ENCODE measurements around the gene RPN1. TPM values are rescaled to one million over a fixed set of nuclear protein-coding genes. Genes with fewer than 3 reads are reported as not detected.
"Not testable (repeated sequence)": the region's sequence is repeated elsewhere in the genome, so short reads cannot be mapped to it uniquely, and the experiment has no call there.

Gene RPN1
- total RNA-seq, 2 donors from 2014 or later, result 117 TPM

- H3K27ac Mint-ChIP-seq, result no peak overlapping the region
- ATAC-seq (no peak), DNase-seq (no peak)
- H3K27me3 Mint-ChIP-seq, result no peaks in the 10 kb centered on the region
- no peaks in the 10 kb centered on the region for H3K9me3 ChIP-seq (ENCODE audit: control insufficient read depth, low read length, poor library complexity, severe bottlenecking)
- H3K4me3 Mint-ChIP-seq, result no peak overlapping the region
- H3K36me3 Mint-ChIP-seq (ENCODE audit: low read depth), result no peaks in the 10 kb centered on the region
- H3K4me1 Mint-ChIP-seq, result peaks cover 5% of the 10 kb centered on the region
These were observed 23.7 kb upstream of the RPN1 start for GRCh38 chr3:128674161-128674784.

- no peaks in the 10 kb centered on the region for H3K36me3 Mint-ChIP-seq (ENCODE audit: low read depth)
- H3K4me1 Mint-ChIP-seq, result no peaks in the 10 kb centered on the region
- no peak for ATAC-seq
- DNase-seq, result no peak
- no peak overlapping the region for H3K27ac Mint-ChIP-seq
- H3K27me3 Mint-ChIP-seq, result peaks cover 5% of the 10 kb centered on the region
- no peaks in the 10 kb centered on the region for H3K9me3 ChIP-seq (ENCODE audit: control insufficient read depth, low read length, poor library complexity, severe bottlenecking)
- H3K4me3 Mint-ChIP-seq, result no peak overlapping the region
These were observed 17.0 kb upstream of the RPN1 start for GRCh38 chr3:128667641-128668040.

- no peak for ATAC-seq
- no peaks in the 10 kb centered on the region for H3K4me1 Mint-ChIP-seq
- H3K27ac Mint-ChIP-seq, result no peak overlapping the region
These were observed 14.9 kb upstream of the RPN1 start for GRCh38 chr3:128665362-128666021.

GRCh38 chr3:128663151-128663550 lies 12.5 kb upstream of the RPN1 start:
- peaks cover 5% of the 10 kb centered on the region for H3K27me3 Mint-ChIP-seq
- H3K4me1 Mint-ChIP-seq, result no peaks in the 10 kb centered on the region
- H3K4me3 Mint-ChIP-seq, result no peak overlapping the region
- DNase-seq (no peak), ATAC-seq (no peak)
- no peak overlapping the region for H3K27ac Mint-ChIP-seq
- no peaks in the 10 kb centered on the region for H3K36me3 Mint-ChIP-seq (ENCODE audit: low read depth)
- H3K9me3 ChIP-seq (ENCODE audit: control insufficient read depth, low read length, poor library complexity, severe bottlenecking), result no peaks in the 10 kb centered on the region

More at GRCh38 chr3:128665362-128666021, 14.9 kb upstream of the RPN1 start:
- no peak for DNase-seq
- Mint-ChIP-seq H3K36me3 (ENCODE audit: low read depth) (no peaks in the 10 kb centered on the region), H3K27me3 (peaks cover 5% of the 10 kb centered on the region), H3K4me3 (no peak overlapping the region)
- no peaks in the 10 kb centered on the region for H3K9me3 ChIP-seq (ENCODE audit: control insufficient read depth, low read length, poor library complexity, severe bottlenecking)

- ATAC-seq, result no peak
- no peaks in the 10 kb centered on the region for H3K9me3 ChIP-seq (ENCODE audit: control insufficient read depth, low read length, poor library complexity, severe bottlenecking)
- Mint-ChIP-seq H3K36me3 (ENCODE audit: low read depth) (peaks cover 2% of the 10 kb centered on the region), H3K4me3 (peak overlapping the region; percentile 59), H3K27ac (no peak overlapping the region), H3K4me1 (peaks cover 8% of the 10 kb centered on the region), H3K27me3 (no peaks in the 10 kb centered on the region)
- DNase-seq, result no peak
These were observed 4.9 kb upstream of the RPN1 start for GRCh38 chr3:128655531-128655930.

GRCh38 chr3:128653993-128654805 lies 3.6 kb upstream of the RPN1 start:
- ATAC-seq; H3K9me3 ChIP-seq (ENCODE audit: control insufficient read depth, low read length, poor library complexity, severe bottlenecking); H3K27me3 Mint-ChIP-seq; H3K4me1 Mint-ChIP-seq; DNase-seq; H3K36me3 Mint-ChIP-seq (ENCODE audit: low read depth): not testable (repeated sequence)
- peak overlapping the region; percentile 93 for H3K4me3 Mint-ChIP-seq
- H3K27ac Mint-ChIP-seq, result peak overlapping the region; percentile 51

- not testable (repeated sequence) for ATAC-seq; H3K27ac Mint-ChIP-seq; H3K27me3 Mint-ChIP-seq; H3K36me3 Mint-ChIP-seq (ENCODE audit: low read depth); H3K9me3 ChIP-seq (ENCODE audit: control insufficient read depth, low read length, poor library complexity, severe bottlenecking)
- H3K4me1 Mint-ChIP-seq, result peaks cover 16% of the 10 kb centered on the region
- peak in 1 of 3 donors; percentile 30 for DNase-seq
- H3K4me3 Mint-ChIP-seq, result peak overlapping the region; percentile 93
These were observed 2.9 kb upstream of the RPN1 start for GRCh38 chr3:128653383-128653992.

- no peak for DNase-seq
These were observed 1.5 kb downstream of the RPN1 start for GRCh38 chr3:128648940-128649663.

GRCh38 chr3:128648402-128648801 lies 2.2 kb downstream of the RPN1 start:
- H3K4me3 Mint-ChIP-seq, result peak overlapping the region; percentile 89

More at GRCh38 chr3:128648940-128649663, 1.5 kb downstream of the RPN1 start:
- H3K4me3 Mint-ChIP-seq, result peak overlapping the region; percentile 89
- no peak for ATAC-seq
- peaks cover 29% of the 10 kb centered on the region for H3K4me1 Mint-ChIP-seq
- H3K9me3 ChIP-seq (ENCODE audit: control insufficient read depth, low read length, poor library complexity, severe bottlenecking), result no peaks in the 10 kb centered on the region
- peak overlapping the region; percentile 85 for H3K27ac Mint-ChIP-seq
- peaks cover 5% of the 10 kb centered on the region for H3K36me3 Mint-ChIP-seq (ENCODE audit: low read depth)
- H3K27me3 Mint-ChIP-seq, result no peaks in the 10 kb centered on the region

GRCh38 chr3:128647307-128647706 lies 3.3 kb downstream of the RPN1 start:
- no peaks in the 10 kb centered on the region for H3K9me3 ChIP-seq (ENCODE audit: control insufficient read depth, low read length, poor library complexity, severe bottlenecking)
- no peak for ATAC-seq
- Mint-ChIP-seq H3K4me3 (no peak overlapping the region), H3K36me3 (ENCODE audit: low read depth) (peaks cover 3% of the 10 kb centered on the region), H3K4me1 (peaks cover 31% of the 10 kb centered on the region), H3K27ac (peak overlapping the region; percentile 85), H3K27me3 (no peaks in the 10 kb centered on the region)
- DNase-seq, result no peak

More at GRCh38 chr3:128648402-128648801, 2.2 kb downstream of the RPN1 start:
- Mint-ChIP-seq H3K36me3 (ENCODE audit: low read depth) (peaks cover 3% of the 10 kb centered on the region), H3K27ac (peak overlapping the region; percentile 85), H3K4me1 (peaks cover 29% of the 10 kb centered on the region), H3K27me3 (no peaks in the 10 kb centered on the region)
- DNase-seq (no peak), ATAC-seq (no peak)
- H3K9me3 ChIP-seq (ENCODE audit: control insufficient read depth, low read length, poor library complexity, severe bottlenecking), result no peaks in the 10 kb centered on the region

- H3K4me3 Mint-ChIP-seq, result peak overlapping the region; percentile 25
- no peaks in the 10 kb centered on the region for H3K9me3 ChIP-seq (ENCODE audit: control insufficient read depth, low read length, poor library complexity, severe bottlenecking)
- peaks cover 7% of the 10 kb centered on the region for H3K36me3 Mint-ChIP-seq (ENCODE audit: low read depth)
- H3K27me3 Mint-ChIP-seq, result no peaks in the 10 kb centered on the region
- ATAC-seq, result no peak
- peak overlapping the region; percentile 43 for H3K27ac Mint-ChIP-seq
- no peak for DNase-seq
- H3K4me1 Mint-ChIP-seq, result peaks cover 13% of the 10 kb centered on the region
These were observed 16.5 kb downstream of the RPN1 start for GRCh38 chr3:128634075-128634611.

- peak overlapping the region; percentile 49 for H3K27ac Mint-ChIP-seq
These were observed 18.3 kb downstream of the RPN1 start for GRCh38 chr3:128632301-128632700.

More at GRCh38 chr3:128632301-128632700, 18.3 kb downstream of the RPN1 start:
- no peaks in the 10 kb centered on the region for H3K9me3 ChIP-seq (ENCODE audit: control insufficient read depth, low read length, poor library complexity, severe bottlenecking)
- no peaks in the 10 kb centered on the region for H3K27me3 Mint-ChIP-seq
- DNase-seq, result no peak
- peaks cover 6% of the 10 kb centered on the region for H3K36me3 Mint-ChIP-seq (ENCODE audit: low read depth)
- no peak overlapping the region for H3K4me3 Mint-ChIP-seq
- ATAC-seq, result no peak
- peaks cover 5% of the 10 kb centered on the region for H3K4me1 Mint-ChIP-seq
